ENCODE data around the gene TMEM11.

The TMEM11 gene

DNA sequence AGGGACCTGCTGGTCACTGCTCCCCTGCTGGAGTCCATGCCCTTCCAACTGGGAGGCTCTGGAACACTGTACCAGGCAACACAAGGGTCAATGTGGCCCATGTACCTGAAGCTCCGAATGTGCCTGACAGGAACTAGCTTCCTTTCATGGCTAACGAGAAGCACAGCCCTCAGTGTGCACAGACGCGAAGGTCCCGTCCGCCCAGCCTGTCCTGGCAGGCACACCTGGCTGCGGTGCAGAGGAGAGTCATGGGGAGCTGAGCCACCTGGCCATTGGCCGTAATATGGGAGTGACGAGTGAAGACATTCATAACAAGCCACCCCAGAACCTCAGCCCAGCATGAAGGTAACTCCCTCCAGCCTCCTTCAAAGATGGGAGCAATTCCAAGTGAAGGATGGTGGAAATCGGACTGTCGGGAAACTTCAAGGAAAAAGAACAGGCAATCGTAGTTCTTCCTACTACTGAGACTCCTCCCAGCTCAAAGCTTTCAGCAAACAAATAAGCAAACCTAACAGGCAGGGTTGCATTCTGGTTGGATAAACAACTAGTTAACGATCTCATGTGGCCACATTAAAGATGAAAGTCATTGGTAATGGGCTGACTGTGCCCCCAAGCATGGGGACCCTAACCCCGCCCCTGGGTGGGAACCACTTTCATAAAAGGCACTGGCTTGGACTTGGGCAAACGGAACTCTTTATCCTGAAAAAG, 13.2 kb downstream of the TMEM11 start:
- no peak for DNase-seq (ENCODE audit: low read depth)
- TF ChIP-seq, protein P1, sequence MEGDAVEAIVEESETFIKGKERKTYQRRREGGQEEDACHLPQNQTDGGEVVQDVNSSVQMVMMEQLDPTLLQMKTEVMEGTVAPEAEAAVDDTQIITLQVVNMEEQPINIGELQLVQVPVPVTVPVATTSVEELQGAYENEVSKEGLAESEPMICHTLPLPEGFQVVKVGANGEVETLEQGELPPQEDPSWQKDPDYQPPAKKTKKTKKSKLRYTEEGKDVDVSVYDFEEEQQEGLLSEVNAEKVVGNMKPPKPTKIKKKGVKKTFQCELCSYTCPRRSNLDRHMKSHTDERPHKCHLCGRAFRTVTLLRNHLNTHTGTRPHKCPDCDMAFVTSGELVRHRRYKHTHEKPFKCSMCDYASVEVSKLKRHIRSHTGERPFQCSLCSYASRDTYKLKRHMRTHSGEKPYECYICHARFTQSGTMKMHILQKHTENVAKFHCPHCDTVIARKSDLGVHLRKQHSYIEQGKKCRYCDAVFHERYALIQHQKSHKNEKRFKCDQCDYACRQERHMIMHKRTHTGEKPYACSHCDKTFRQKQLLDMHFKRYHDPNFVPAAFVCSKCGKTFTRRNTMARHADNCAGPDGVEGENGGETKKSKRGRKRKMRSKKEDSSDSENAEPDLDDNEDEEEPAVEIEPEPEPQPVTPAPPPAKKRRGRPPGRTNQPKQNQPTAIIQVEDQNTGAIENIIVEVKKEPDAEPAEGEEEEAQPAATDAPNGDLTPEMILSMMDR (IDR thresholded peaks at IDR 0.05; ENCODE audit: low read depth, low read length, missing control alignments) = no peak
- no peak overlapping the region for H3K4me3 ChIP-seq (ENCODE audit: low read depth, low read length)

DNA sequence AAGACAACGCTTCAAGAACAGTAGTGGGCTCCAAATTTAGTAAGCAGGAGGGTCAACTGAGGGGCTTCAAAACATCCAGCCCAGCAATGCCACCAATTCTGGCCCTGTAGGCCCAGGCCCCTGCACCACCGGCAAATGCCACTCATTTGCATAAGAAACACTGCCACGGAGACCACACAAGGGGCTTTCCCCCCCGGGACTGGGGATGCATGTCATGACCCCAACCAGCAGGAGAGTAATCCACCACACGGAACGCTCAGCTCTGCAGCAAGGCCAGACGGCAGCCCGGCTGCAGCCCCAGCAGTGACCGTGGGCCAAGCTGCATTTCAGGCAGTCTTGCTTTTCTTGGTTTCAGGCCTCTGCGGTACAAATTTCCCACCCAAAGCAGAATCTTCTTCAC, 14.1 kb downstream of the TMEM11 start:
- H3K4me3 ChIP-seq (ENCODE audit: low read depth, low read length) = no peak overlapping the region
- no peak for DNase-seq (ENCODE audit: low read depth)
- TF ChIP-seq, protein P1 (IDR thresholded peaks at IDR 0.05; ENCODE audit: low read depth, low read length, missing control alignments) = no peak

DNA sequence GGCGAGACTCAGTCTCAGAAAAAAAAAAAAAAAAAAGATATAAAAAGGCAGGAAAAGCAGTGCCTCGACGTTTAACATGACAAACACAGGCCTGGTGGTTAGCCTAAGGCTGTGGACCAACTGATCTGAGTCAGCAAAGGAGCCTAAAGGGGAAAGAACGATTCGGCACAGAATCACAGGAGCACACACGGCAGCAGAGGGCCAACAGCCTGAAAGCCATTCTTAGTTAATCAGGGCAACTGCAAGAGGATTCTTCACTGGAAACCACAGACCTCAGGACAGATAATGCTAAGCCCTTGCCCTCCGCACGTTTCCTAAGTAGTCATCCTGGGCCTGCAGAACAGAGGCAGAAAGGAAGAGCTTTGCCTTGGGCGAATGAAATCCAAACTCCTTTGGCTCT, 14.7 kb downstream of the TMEM11 start:
- TF ChIP-seq, protein P1 (IDR thresholded peaks at IDR 0.05; ENCODE audit: low read depth, low read length, missing control alignments) = no peak

DNA sequence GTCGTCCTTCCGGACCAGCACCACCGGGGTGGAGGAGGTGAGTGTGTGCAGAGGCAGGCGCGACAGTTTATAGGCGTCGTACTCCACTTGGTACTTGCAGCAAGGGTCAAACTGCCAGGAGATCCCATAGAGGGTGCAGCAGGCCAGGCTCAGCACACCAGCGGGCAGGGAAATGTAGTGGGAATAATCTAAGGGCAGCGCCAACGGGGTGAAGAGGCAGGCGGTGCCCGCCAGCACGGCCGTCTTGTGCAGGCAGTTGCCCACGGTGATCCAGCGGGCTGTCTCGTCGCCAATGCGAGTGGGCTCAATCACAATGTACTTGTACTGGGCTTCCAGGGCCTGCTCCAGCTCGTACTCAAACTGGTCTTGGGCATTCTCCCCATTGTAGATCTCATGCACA, 15.6 kb downstream of the TMEM11 start:
- no peak for DNase-seq (ENCODE audit: low read depth)
- no peak overlapping the region for H3K4me3 ChIP-seq (ENCODE audit: low read depth, low read length)
- TF ChIP-seq, protein P1 (IDR thresholded peaks at IDR 0.05; ENCODE audit: low read depth, low read length, missing control alignments) = no peak

More for the DNA sequence above, 14.7 kb downstream of the TMEM11 start:
- DNase-seq (ENCODE audit: low read depth) = no peak
- H3K4me3 ChIP-seq (ENCODE audit: low read depth, low read length) = no peak overlapping the region

DNA sequence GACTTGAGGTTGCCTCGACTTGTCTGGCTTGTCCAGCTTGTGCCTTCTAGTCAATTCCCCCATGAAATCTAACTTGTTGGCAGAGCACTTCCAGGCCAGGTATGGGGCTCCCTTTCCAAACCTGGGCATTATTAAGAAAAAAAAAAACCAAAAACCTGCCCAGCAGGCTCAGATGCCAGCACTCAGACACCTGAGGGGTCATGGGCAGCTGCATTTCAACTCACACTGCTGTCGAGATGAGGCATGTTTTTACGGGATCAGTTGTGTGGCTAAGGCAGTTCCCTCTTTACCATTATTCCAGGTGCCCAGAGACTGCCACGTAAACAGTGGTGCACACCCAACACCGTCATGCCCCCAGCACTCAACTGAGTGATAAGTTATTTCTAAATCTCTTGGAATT, 17.8 kb downstream of the TMEM11 start:
- no peak overlapping the region for H3K4me3 ChIP-seq (ENCODE audit: low read depth, low read length)
- TF ChIP-seq, protein P1 (IDR thresholded peaks at IDR 0.05; ENCODE audit: low read depth, low read length, missing control alignments) = no peak
- DNase-seq (ENCODE audit: low read depth) = no peak

DNA sequence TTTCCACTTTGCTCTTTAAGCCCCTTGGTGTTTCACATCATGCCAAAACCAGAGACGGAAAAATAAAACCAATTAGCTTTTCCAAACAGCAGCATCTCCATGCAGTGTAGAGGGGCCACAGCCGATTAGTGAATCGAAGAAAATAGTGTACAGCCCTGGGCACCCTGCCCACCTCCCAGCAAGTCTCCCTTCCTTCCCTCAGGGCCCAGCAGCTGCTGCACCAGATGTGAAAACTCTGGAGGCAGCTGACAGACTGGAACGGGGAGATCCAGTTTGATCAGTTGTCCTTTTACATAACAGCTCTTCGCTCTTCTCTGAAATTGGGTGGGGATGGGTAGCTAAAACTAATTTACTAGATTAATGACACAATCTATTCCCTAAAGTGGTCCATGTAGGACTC, 19.3 kb downstream of the TMEM11 start:
- TF ChIP-seq, protein P1 (IDR thresholded peaks at IDR 0.05; ENCODE audit: low read depth, low read length, missing control alignments) = no peak

DNA sequence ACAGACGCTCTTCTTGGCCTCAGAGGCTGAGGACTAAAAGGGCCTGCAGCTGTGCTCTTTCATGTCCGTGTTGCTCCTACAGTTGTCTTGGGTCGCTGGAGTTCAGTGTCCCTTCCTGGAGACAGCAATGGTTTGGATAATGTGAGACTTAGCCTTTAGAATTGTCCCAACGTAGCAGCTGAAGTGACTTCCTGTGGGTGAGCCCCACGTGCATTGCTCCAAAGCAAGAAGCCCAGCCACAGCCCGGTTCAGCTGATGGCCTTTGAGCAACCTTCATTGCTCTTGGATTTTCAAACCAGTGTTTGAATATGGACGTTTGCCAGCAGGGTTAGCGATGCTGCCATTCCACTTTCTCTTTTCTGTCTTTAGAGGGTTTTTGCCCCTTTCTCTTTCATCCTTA, 19.7 kb downstream of the TMEM11 start:
- TF ChIP-seq, protein P1 (IDR thresholded peaks at IDR 0.05; ENCODE audit: low read depth, low read length, missing control alignments) = no peak
- no peak for DNase-seq (ENCODE audit: low read depth)
- no peak overlapping the region for H3K4me3 ChIP-seq (ENCODE audit: low read depth, low read length)

More for the DNA sequence above, 19.3 kb downstream of the TMEM11 start:
- DNase-seq (ENCODE audit: low read depth) = no peak
- no peak overlapping the region for H3K4me3 ChIP-seq (ENCODE audit: low read depth, low read length)
